SK-N-MC (cell line): ENCODE data around the gene CEP104.

Source experiments
- DNase-seq: peaks from one replicate; pipeline ENCODE4 v3.0.0-alpha.2; 2011; ENCODE audit warnings: low read depth, low spot score
- H3K27ac ChIP-seq: fragments of 200-600 bp; sonication (generic); 2 replicates; pipeline ENCODE4 v1.5.1; 2016; ENCODE audit warnings: mixed run types
- H3K36me3 ChIP-seq: fragments of 200-600 bp; sonication (generic); 2 replicates; pipeline ENCODE4 v1.6.1; 2017; ENCODE audit warnings: antibody characterized with exemption, low read length, mixed read lengths; ENCODE audit not compliant: insufficient read depth
- H3K4me3 ChIP-seq: fragments of 200-600 bp; sonication (generic); 2 replicates; pipeline ENCODE4 v1.5.1; 2016
- H3K9ac ChIP-seq: fragments of 200-600 bp; sonication (generic); 2 replicates; pipeline ENCODE4 v1.8.0; 2017; ENCODE audit warnings: mixed run types, mixed read lengths; ENCODE audit not compliant: insufficient read length
- H3K9me3 ChIP-seq: fragments of 200-600 bp; sonication (generic); 2 replicates; pipeline ENCODE4 v1.6.1; 2017; ENCODE audit warnings: low read depth, mild to moderate bottlenecking, antibody characterized with exemption, low read length, moderate library complexity, mixed read lengths
- EZH2 ChIP-seq: fragments of 200-600 bp; sonication (generic); IDR thresholded peaks from one replicate; pipeline ENCODE4 v1.6.1; 2017; ENCODE audit warnings: antibody characterized with exemption
- FOXP2 ChIP-seq: optimal IDR thresholded peaks from 2 replicates; pipeline ENCODE3; 2011; ENCODE audit warnings: mild to moderate bottlenecking, moderate library complexity; ENCODE audit not compliant: insufficient read depth; ENCODE audit errors: extremely low read length, control extremely low read depth
- POLR2AphosphoS5 ChIP-seq: IDR thresholded peaks from 2 replicates; pipeline ENCODE4 v1.6.1; 2012; ENCODE audit warnings: mild to moderate bottlenecking, low read depth, low read length, borderline replicate concordance

The CEP104 gene

DNA sequence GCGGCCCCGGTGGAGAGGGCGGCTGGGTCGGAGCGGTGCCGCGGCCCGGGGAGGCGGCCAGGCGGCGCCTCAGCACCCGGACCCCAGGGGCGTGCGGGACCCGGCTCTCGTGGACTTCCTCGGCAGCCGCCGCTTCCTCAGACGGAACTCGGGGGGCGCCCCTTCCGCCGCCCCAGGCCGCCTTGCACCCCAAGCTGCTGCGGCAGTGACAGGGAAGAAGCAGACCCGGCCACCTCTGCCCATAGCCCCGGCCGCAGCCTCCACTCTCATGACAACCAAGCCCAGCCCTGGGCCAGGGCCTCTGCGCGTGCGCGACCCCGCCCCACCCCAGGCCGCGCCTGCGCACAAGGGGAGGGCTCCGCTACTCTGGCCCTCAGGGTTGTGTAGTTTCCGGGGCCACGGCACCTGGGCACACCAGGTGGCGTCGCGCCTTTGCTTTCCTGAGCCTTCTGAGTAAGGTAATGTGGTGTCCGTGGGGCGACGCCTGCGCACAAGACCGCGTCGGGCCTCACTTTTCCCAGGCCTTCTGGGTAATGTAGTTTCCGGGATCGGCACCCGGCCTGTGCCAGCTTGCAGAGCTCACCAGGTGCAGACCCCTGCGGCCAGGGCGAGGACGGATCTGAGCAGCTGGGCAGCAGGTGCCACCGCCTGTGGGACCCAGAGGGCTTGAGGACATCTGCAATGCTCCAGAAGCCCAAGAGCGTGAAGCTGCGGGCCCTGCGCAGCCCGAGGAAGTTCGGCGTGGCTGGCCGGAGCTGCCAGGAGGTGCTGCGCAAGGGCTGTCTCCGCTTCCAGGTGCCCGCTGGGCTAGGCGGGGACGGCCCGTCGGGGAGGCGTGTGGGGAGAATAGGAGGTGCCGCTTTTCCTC, at the start of gene CEP104, which contains the start of gene DFFB:
CEP104 (minus strand) TSS at position 289 of the 868 bp plus-strand sequence. CDS start 4,804 bp downstream, outside the sequence.
DFFB (plus strand) TSS at position 554 of the 868 bp plus-strand sequence; CDS start at position 682, 128 bp downstream.
- H3K27ac ChIP-seq: no peak within 1 kb of the TSS

DNA sequence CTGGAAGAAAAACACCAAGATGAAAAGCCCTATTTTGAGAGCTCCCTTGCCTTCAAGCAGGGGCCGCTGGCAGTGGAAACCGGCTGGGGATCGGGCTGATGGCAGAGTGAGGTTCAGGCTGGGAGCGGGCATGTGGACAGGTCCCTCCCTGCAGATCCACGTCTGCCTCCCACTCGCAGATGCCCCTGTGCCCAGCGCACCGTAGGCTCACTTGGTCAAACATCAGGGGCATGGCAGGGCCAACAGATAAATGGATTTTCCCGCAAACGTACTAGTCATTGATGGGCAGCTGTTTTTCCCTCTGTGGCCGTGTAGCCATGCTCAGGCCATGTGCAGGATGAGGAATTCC, 49.6 kb upstream of the CEP104 start:
- DNase-seq: no peak
- no peak overlapping the region for H3K9ac ChIP-seq
- no peak overlapping the region for H3K4me3 ChIP-seq
- H3K9me3 ChIP-seq: no peaks in the 10 kb centered on the region
- no peaks in the 10 kb centered on the region for H3K36me3 ChIP-seq
- H3K27ac ChIP-seq: no peak overlapping the region
- no peak for TF ChIP-seq POLR2AphosphoS5
- no peak for TF ChIP-seq EZH2
- no peak for TF ChIP-seq FOXP2

More for the DNA sequence above, at the start of gene CEP104, which contains the start of gene DFFB:
- no peaks in the 10 kb centered on the region for H3K9me3 ChIP-seq
- H3K4me3 ChIP-seq: peak within 1 kb of the TSS; percentile 99
- H3K36me3 ChIP-seq: no peaks in the 10 kb centered on the region
- no peak for TF ChIP-seq EZH2
- no peak for TF ChIP-seq FOXP2
- TF ChIP-seq POLR2AphosphoS5: peak; percentile 87
- peak within 1 kb of the TSS; percentile 87 for H3K9ac ChIP-seq
- peak; percentile 32 for DNase-seq

DNA sequence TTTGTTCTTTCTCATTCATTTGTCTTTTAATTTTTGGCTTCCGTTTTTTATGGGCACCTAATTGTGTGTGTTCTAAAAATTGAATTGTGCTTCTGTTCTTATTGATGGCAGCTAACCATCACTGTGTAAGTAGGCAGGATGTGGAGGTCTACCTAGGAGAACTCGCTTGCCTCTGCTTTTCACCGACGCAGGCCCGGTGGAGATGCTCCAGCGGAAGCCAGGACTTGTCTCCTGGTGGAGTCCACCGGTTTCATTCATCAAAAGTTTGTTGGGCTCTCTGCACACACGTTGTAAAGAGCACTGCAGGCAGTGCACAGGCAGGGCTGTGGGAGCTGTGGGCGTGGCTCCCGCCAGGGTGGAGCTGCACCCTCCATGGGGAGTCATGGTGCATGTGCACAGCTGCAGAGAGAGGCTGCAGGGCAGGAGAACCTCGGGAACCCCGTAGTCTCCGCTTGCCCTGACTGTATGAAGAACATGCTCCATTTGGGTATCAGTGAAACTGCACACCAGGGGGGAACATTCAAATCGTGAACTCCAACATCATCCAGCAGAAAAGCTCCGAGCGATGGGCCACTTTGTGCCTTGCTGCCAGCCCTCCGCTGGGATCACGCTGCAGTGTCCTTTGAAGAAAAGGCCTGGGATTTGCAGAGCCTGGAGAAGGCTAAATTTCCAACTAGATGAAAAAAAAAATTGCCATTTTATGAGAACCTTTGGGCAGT, 49.1 kb upstream of the CEP104 start:
- H3K4me3 ChIP-seq: no peak overlapping the region
- DNase-seq: no peak
- TF ChIP-seq EZH2 (no peak), POLR2AphosphoS5 (no peak), FOXP2 (no peak)
- H3K9me3 ChIP-seq: no peaks in the 10 kb centered on the region
- H3K36me3 ChIP-seq: no peaks in the 10 kb centered on the region
- H3K27ac ChIP-seq: no peak overlapping the region
- no peak overlapping the region for H3K9ac ChIP-seq

GRCh38 chr1:3905266-3905952, 48.4 kb upstream of the CEP104 start:
- H3K9me3 ChIP-seq: no peaks in the 10 kb centered on the region

GRCh38 chr1:3904843-3905185, 47.8 kb upstream of the CEP104 start:
- no peak for TF ChIP-seq EZH2
- no peak for TF ChIP-seq POLR2AphosphoS5
- no peak for TF ChIP-seq FOXP2
- no peak overlapping the region for H3K27ac ChIP-seq
- H3K4me3 ChIP-seq: no peak overlapping the region
- H3K36me3 ChIP-seq: no peaks in the 10 kb centered on the region
- H3K9ac ChIP-seq: no peak overlapping the region
- DNase-seq: no peak
- H3K9me3 ChIP-seq: no peaks in the 10 kb centered on the region

More at GRCh38 chr1:3905266-3905952, 48.4 kb upstream of the CEP104 start:
- no peak for TF ChIP-seq POLR2AphosphoS5
- no peak for TF ChIP-seq FOXP2
- TF ChIP-seq EZH2: no peak
- no peak overlapping the region for H3K9ac ChIP-seq
- no peak overlapping the region for H3K4me3 ChIP-seq
- no peaks in the 10 kb centered on the region for H3K36me3 ChIP-seq
- DNase-seq: no peak
- no peak overlapping the region for H3K27ac ChIP-seq

GRCh38 chr1:3904006-3904842, 47.2 kb upstream of the CEP104 start:
- DNase-seq: no peak
- Histone ChIP-seq H3K4me3 (no peak overlapping the region), H3K27ac (no peak overlapping the region), H3K9me3 (no peaks in the 10 kb centered on the region), H3K9ac (no peak overlapping the region), H3K36me3 (no peaks in the 10 kb centered on the region)
- no peak for TF ChIP-seq EZH2
- no peak for TF ChIP-seq FOXP2
- no peak for TF ChIP-seq POLR2AphosphoS5

DNA sequence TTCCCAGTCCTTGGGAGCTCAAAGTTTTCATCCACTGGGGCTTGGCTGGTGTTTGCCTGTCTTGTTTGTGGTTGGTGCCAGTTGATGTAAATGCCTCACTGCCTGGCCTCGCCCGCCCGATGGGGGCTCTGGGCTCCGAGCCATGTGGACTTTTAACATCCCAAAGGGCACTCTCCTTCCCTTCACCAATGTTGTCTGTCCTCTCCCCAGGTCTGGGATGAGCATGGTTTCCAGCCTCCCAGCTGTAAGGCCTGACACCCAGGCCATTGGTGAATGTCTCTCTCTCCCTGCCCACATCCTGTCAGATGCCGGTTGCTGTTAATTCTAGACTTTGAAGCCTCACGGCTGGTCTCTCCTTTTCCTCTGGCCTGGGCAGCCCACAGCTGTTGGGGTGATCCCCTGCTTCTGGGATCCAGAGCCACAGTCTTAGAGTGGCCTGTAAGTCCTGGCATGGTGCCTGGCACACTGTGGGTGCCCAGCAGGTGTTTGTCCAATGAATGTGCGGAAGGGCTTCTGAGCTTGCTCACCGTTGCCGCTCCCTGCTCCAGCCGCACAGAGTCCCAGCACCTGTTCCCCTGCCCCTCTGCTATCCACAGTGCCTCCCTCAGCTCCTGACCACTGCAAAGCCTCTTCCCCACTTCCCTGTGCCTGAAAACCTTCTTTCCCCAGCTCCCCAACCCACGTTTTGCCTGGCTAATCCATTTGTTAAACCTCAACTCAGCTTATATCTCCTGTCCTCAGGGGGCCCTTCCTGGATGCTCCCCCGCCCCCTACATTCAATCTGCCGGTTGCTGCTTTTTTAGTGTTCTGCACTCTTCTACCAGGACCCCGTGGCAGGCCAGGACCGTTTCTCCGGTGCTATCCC, 46.4 kb upstream of the CEP104 start:
- no peak overlapping the region for H3K4me3 ChIP-seq
- TF ChIP-seq EZH2 (no peak), FOXP2 (no peak), POLR2AphosphoS5 (no peak)
- H3K27ac ChIP-seq: no peak overlapping the region
- no peak for DNase-seq
- no peaks in the 10 kb centered on the region for H3K9me3 ChIP-seq
- no peak overlapping the region for H3K9ac ChIP-seq
- no peaks in the 10 kb centered on the region; the same call in 1 of the 2 replicates for H3K36me3 ChIP-seq

- no peak overlapping the region for H3K9ac ChIP-seq
- H3K27ac ChIP-seq: peak overlapping the region; percentile 54
- H3K36me3 ChIP-seq: peaks cover 4% of the 10 kb centered on the region; the same call in 1 of the 2 replicates
- no peaks in the 10 kb centered on the region for H3K9me3 ChIP-seq
- no peak for TF ChIP-seq FOXP2
- no peak for TF ChIP-seq POLR2AphosphoS5
- no peak for TF ChIP-seq EZH2
- no peak for DNase-seq
- no peak overlapping the region for H3K4me3 ChIP-seq
Measured at GRCh38 chr1:3902571-3903091, 45.6 kb upstream of the CEP104 start.
